GM21390 (cell line): Measurements from ENCODE around the gene CLIC1.

ENCODE experiments used
- ATAC-seq: cut with Tn5 transposase; IDR thresholded peaks from one replicate; pipeline ENCODE4 v1.9.1; 2021; ENCODE audit not compliant: unreplicated experiment

The CLIC1 gene

GRCh38 chr6:31739639-31740396 lies 3.5 kb upstream of the CLIC1 start, which contains the start of gene MSH5:
TSS of gene MSH5 (plus strand) at chr6:31740005. CDS start at chr6:31740467, 462 bp downstream.
- peak; percentile 69 for ATAC-seq

GRCh38 chr6:31737991-31738979 lies 2.0 kb upstream of the CLIC1 start:
- no peak for ATAC-seq

GRCh38 chr6:31737315-31737990 lies 1.1 kb upstream of the CLIC1 start:
- ATAC-seq, result no peak

GRCh38 chr6:31736768-31737314 lies 511 bp upstream of the CLIC1 start:
- no peak for ATAC-seq

- no peak for ATAC-seq
These were observed 1.4 kb downstream of the CLIC1 start for GRCh38 chr6:31734821-31735406.

- ATAC-seq, result no peak
These were observed 2.0 kb downstream of the CLIC1 start for GRCh38 chr6:31734247-31734820.

GRCh38 chr6:31733734-31734133 lies 2.6 kb downstream of the CLIC1 start:
- no peak for ATAC-seq

- ATAC-seq, result no peak
These were observed 4.3 kb downstream of the CLIC1 start for GRCh38 chr6:31732029-31732428.

- ATAC-seq, result no peak
These were observed 5.7 kb downstream of the CLIC1 start for GRCh38 chr6:31730631-31731086.

GRCh38 chr6:31729979-31730630 lies 6.2 kb downstream of the CLIC1 start:
- ATAC-seq, result peak; percentile 33

GRCh38 chr6:31729515-31729978 lies 6.8 kb downstream of the CLIC1 start:
- peak; percentile 45 for ATAC-seq

GRCh38 chr6:31728767-31729514 lies 7.4 kb downstream of the CLIC1 start, which contains the start of gene DDAH2:
TSS of gene DDAH2 (minus strand) at chr6:31729299. CDS start at chr6:31729161, 138 bp downstream.
- ATAC-seq, result no peak

- no peak for ATAC-seq
These were observed 8.3 kb downstream of the CLIC1 start for GRCh38 chr6:31727717-31728671.

- ATAC-seq, result no peak
These were observed 9.2 kb downstream of the CLIC1 start for GRCh38 chr6:31727034-31727716.

GRCh38 chr6:31725502-31726350 lies 10.6 kb downstream of the CLIC1 start:
- ATAC-seq, result no peak
